Measurements from ENCODE around the gene ZBTB38.
A peak's percentile ranks its signal among the peaks of the same experiment; 100 is the strongest.

The ZBTB38 gene

GRCh38 chr3:141356046-141356445 is 12.3 kb upstream of the ZBTB38 start:
- no peaks in the 10 kb centered on the region for H3K4me1 ChIP-seq (ENCODE audit: control insufficient read depth, low read depth, low read length)
- no peaks in the 10 kb centered on the region for H3K9me3 ChIP-seq (ENCODE audit: control insufficient read depth, low read depth, low read length)
- H3K27me3 ChIP-seq (ENCODE audit: control insufficient read depth, insufficient read depth, low read length), result no peaks in the 10 kb centered on the region
- H3K9ac ChIP-seq (ENCODE audit: low read length), result no peak overlapping the region
- H3K36me3 ChIP-seq (ENCODE audit: control insufficient read depth, low read depth, low read length), result no peaks in the 10 kb centered on the region
- H3K27ac ChIP-seq (ENCODE audit: low read length), result no peak overlapping the region
- no peak overlapping the region for H3K4me3 ChIP-seq (ENCODE audit: low read length)

- H3K9me3 ChIP-seq (ENCODE audit: control insufficient read depth, low read depth, low read length), result no peaks in the 10 kb centered on the region
- no peak overlapping the region for H3K4me3 ChIP-seq (ENCODE audit: low read length)
- peaks cover 7% of the 10 kb centered on the region for H3K4me1 ChIP-seq (ENCODE audit: control insufficient read depth, low read depth, low read length)
- H3K36me3 ChIP-seq (ENCODE audit: control insufficient read depth, low read depth, low read length), result no peaks in the 10 kb centered on the region
- no peak overlapping the region for H3K9ac ChIP-seq (ENCODE audit: low read length)
- H3K27ac ChIP-seq (ENCODE audit: low read length), result no peak overlapping the region
- H3K27me3 ChIP-seq (ENCODE audit: control insufficient read depth, insufficient read depth, low read length), result no peaks in the 10 kb centered on the region
Measured at GRCh38 chr3:141360888-141361598, 7.3 kb upstream of the ZBTB38 start.

GRCh38 chr3:141362736-141363135 is 5.6 kb upstream of the ZBTB38 start:
- Histone ChIP-seq H3K4me1 (ENCODE audit: control insufficient read depth, low read depth, low read length) (peaks cover 10% of the 10 kb centered on the region), H3K9me3 (ENCODE audit: control insufficient read depth, low read depth, low read length) (no peaks in the 10 kb centered on the region), H3K36me3 (ENCODE audit: control insufficient read depth, low read depth, low read length) (no peaks in the 10 kb centered on the region), H3K4me3 (ENCODE audit: low read length) (no peak overlapping the region), H3K27ac (ENCODE audit: low read length) (no peak overlapping the region), H3K9ac (ENCODE audit: low read length) (no peak overlapping the region), H3K27me3 (ENCODE audit: control insufficient read depth, insufficient read depth, low read length) (no peaks in the 10 kb centered on the region)

GRCh38 chr3:141365201-141365600 is 3.1 kb upstream of the ZBTB38 start:
- Histone ChIP-seq H3K4me1 (ENCODE audit: control insufficient read depth, low read depth, low read length) (peaks cover 31% of the 10 kb centered on the region), H3K27me3 (ENCODE audit: control insufficient read depth, insufficient read depth, low read length) (no peaks in the 10 kb centered on the region), H3K36me3 (ENCODE audit: control insufficient read depth, low read depth, low read length) (no peaks in the 10 kb centered on the region), H3K27ac (ENCODE audit: low read length) (no peak overlapping the region), H3K9me3 (ENCODE audit: control insufficient read depth, low read depth, low read length) (no peaks in the 10 kb centered on the region), H3K4me3 (ENCODE audit: low read length) (no peak overlapping the region), H3K9ac (ENCODE audit: low read length) (no peak overlapping the region)

- H3K27me3 ChIP-seq (ENCODE audit: control insufficient read depth, insufficient read depth, low read length), result no peaks in the 10 kb centered on the region
- no peaks in the 10 kb centered on the region for H3K9me3 ChIP-seq (ENCODE audit: control insufficient read depth, low read depth, low read length)
- no peak overlapping the region for H3K9ac ChIP-seq (ENCODE audit: low read length)
- H3K4me3 ChIP-seq (ENCODE audit: low read length), result no peak overlapping the region
- H3K27ac ChIP-seq (ENCODE audit: low read length), result no peak overlapping the region
- peaks cover 31% of the 10 kb centered on the region for H3K4me1 ChIP-seq (ENCODE audit: control insufficient read depth, low read depth, low read length)
- no peaks in the 10 kb centered on the region for H3K36me3 ChIP-seq (ENCODE audit: control insufficient read depth, low read depth, low read length)
Measured at GRCh38 chr3:141366285-141367037, 1.8 kb upstream of the ZBTB38 start.

- no peak overlapping the region for H3K27ac ChIP-seq (ENCODE audit: low read length)
- H3K36me3 ChIP-seq (ENCODE audit: control insufficient read depth, low read depth, low read length), result no peaks in the 10 kb centered on the region
- H3K9me3 ChIP-seq (ENCODE audit: control insufficient read depth, low read depth, low read length), result no peaks in the 10 kb centered on the region
- H3K9ac ChIP-seq (ENCODE audit: low read length), result no peak overlapping the region
- H3K4me1 ChIP-seq (ENCODE audit: control insufficient read depth, low read depth, low read length), result peaks cover 31% of the 10 kb centered on the region
- H3K4me3 ChIP-seq (ENCODE audit: low read length), result no peak overlapping the region
- H3K27me3 ChIP-seq (ENCODE audit: control insufficient read depth, insufficient read depth, low read length), result no peaks in the 10 kb centered on the region
Measured at GRCh38 chr3:141367038-141367730, 1.1 kb upstream of the ZBTB38 start.

GRCh38 chr3:141368925-141369794 is 856 bp downstream of the ZBTB38 start:
- Histone ChIP-seq H3K27ac (ENCODE audit: low read length) (peak overlapping the region; percentile 84), H3K27me3 (ENCODE audit: control insufficient read depth, insufficient read depth, low read length) (no peaks in the 10 kb centered on the region), H3K4me3 (ENCODE audit: low read length) (no peak overlapping the region), H3K9me3 (ENCODE audit: control insufficient read depth, low read depth, low read length) (no peaks in the 10 kb centered on the region), H3K36me3 (ENCODE audit: control insufficient read depth, low read depth, low read length) (no peaks in the 10 kb centered on the region), H3K9ac (ENCODE audit: low read length) (peak overlapping the region; percentile 14), H3K4me1 (ENCODE audit: control insufficient read depth, low read depth, low read length) (peaks cover 32% of the 10 kb centered on the region)

GRCh38 chr3:141370065-141370533 is 1.8 kb downstream of the ZBTB38 start:
- Histone ChIP-seq H3K4me3 (ENCODE audit: low read length) (no peak overlapping the region), H3K4me1 (ENCODE audit: control insufficient read depth, low read depth, low read length) (peaks cover 37% of the 10 kb centered on the region)

GRCh38 chr3:141371882-141372281 is 3.6 kb downstream of the ZBTB38 start:
- Histone ChIP-seq H3K27me3 (ENCODE audit: control insufficient read depth, insufficient read depth, low read length) (no peaks in the 10 kb centered on the region), H3K9ac (ENCODE audit: low read length) (no peak overlapping the region), H3K4me3 (ENCODE audit: low read length) (no peak overlapping the region), H3K27ac (ENCODE audit: low read length) (no peak overlapping the region), H3K36me3 (ENCODE audit: control insufficient read depth, low read depth, low read length) (no peaks in the 10 kb centered on the region), H3K9me3 (ENCODE audit: control insufficient read depth, low read depth, low read length) (no peaks in the 10 kb centered on the region), H3K4me1 (ENCODE audit: control insufficient read depth, low read depth, low read length) (peaks cover 47% of the 10 kb centered on the region)

More at GRCh38 chr3:141370065-141370533, 1.8 kb downstream of the ZBTB38 start:
- Histone ChIP-seq H3K27ac (ENCODE audit: low read length) (no peak overlapping the region), H3K9ac (ENCODE audit: low read length) (no peak overlapping the region), H3K27me3 (ENCODE audit: control insufficient read depth, insufficient read depth, low read length) (no peaks in the 10 kb centered on the region), H3K36me3 (ENCODE audit: control insufficient read depth, low read depth, low read length) (no peaks in the 10 kb centered on the region), H3K9me3 (ENCODE audit: control insufficient read depth, low read depth, low read length) (no peaks in the 10 kb centered on the region)

- H3K36me3 ChIP-seq (ENCODE audit: control insufficient read depth, low read depth, low read length), result no peaks in the 10 kb centered on the region
- no peaks in the 10 kb centered on the region for H3K27me3 ChIP-seq (ENCODE audit: control insufficient read depth, insufficient read depth, low read length)
- no peak overlapping the region for H3K4me3 ChIP-seq (ENCODE audit: low read length)
- peaks cover 45% of the 10 kb centered on the region for H3K4me1 ChIP-seq (ENCODE audit: control insufficient read depth, low read depth, low read length)
- H3K9me3 ChIP-seq (ENCODE audit: control insufficient read depth, low read depth, low read length), result no peaks in the 10 kb centered on the region
- no peak overlapping the region for H3K27ac ChIP-seq (ENCODE audit: low read length)
- no peak overlapping the region for H3K9ac ChIP-seq (ENCODE audit: low read length)
Measured at GRCh38 chr3:141372656-141373055, 4.4 kb downstream of the ZBTB38 start.

GRCh38 chr3:141373232-141373631 is 4.9 kb downstream of the ZBTB38 start:
- no peaks in the 10 kb centered on the region for H3K36me3 ChIP-seq (ENCODE audit: control insufficient read depth, low read depth, low read length)
- no peak overlapping the region for H3K9ac ChIP-seq (ENCODE audit: low read length)
- H3K9me3 ChIP-seq (ENCODE audit: control insufficient read depth, low read depth, low read length), result no peaks in the 10 kb centered on the region
- H3K27me3 ChIP-seq (ENCODE audit: control insufficient read depth, insufficient read depth, low read length), result no peaks in the 10 kb centered on the region
- H3K4me1 ChIP-seq (ENCODE audit: control insufficient read depth, low read depth, low read length), result peaks cover 40% of the 10 kb centered on the region
- no peak overlapping the region for H3K4me3 ChIP-seq (ENCODE audit: low read length)
- H3K27ac ChIP-seq (ENCODE audit: low read length), result no peak overlapping the region

Data from iPS-18a (cell line).